Kidney (tissue), 22 donors: Measurements from ENCODE around the gene KANSL3. TPM values are rescaled to one million over a fixed set of nuclear protein-coding genes. Genes with fewer than 3 reads are reported as not detected.

Experiments used
- DNase-seq, 5 donors: peaks; one replicate each; pipeline ENCODE4 v3.0.0-alpha.2; 2013 to 2020
- FAIRE-seq: peaks from 2 replicates; lab custom pipeline; 2012; peaks lifted over from hg19 to GRCh38; lab: Jason Lieb, UNC
- H3K27ac ChIP-seq, 2 donors: one replicate each; pipeline ENCODE4 v1.7.0; 2013; ENCODE audit warnings: low read depth in 2 of 2, low read length in 2 of 2, inconsistent platforms in 1 of 2
- H3K27me3 ChIP-seq: one replicate; pipeline ENCODE4 v1.7.1; 2013; ENCODE audit warnings: low read length, inconsistent platforms; ENCODE audit not compliant: control insufficient read depth, insufficient read depth
- H3K36me3 ChIP-seq, 3 donors: one replicate each; pipeline versions ENCODE4 v1.7.0 to v1.7.1; 2013; ENCODE audit warnings: low read length in 3 of 3, control low read depth in 1 of 3, inconsistent platforms in 1 of 3; ENCODE audit not compliant: insufficient read depth in 3 of 3, control insufficient read depth in 2 of 3
- H3K4me1 ChIP-seq, 3 donors: one replicate each; pipeline versions ENCODE4 v1.7.0 to v1.7.1; 2013; ENCODE audit warnings: low read length in 3 of 3, inconsistent platforms in 1 of 3, low read depth in 1 of 3; ENCODE audit not compliant: control insufficient read depth in 2 of 3, insufficient read depth in 2 of 3
- H3K4me3 ChIP-seq, 3 donors: one replicate each; pipeline versions ENCODE4 v1.7.0 to v1.8.1; 2013; ENCODE audit warnings: low read length in 3 of 3, control low read depth in 1 of 3, inconsistent platforms in 1 of 3
- H3K9ac ChIP-seq, 3 donors: one replicate each; pipeline versions ENCODE4 v1.7.0 to v1.7.1; 2013; ENCODE audit warnings: low read length in 3 of 3, control low read depth in 1 of 3, inconsistent platforms in 1 of 3
- H3K9me3 ChIP-seq, 3 donors: one replicate each; pipeline versions ENCODE4 v1.7.0 to v1.7.1; 2013; ENCODE audit warnings: low read length in 3 of 3, control low read depth in 1 of 3, inconsistent platforms in 1 of 3; ENCODE audit not compliant: control insufficient read depth in 2 of 3, insufficient read depth in 1 of 3
- intact Hi-C: fragments of 100-400 bp; cut with DNase I; formaldehyde crosslinking; loops from one replicate; pipeline ENCODE4 v1.11.1; 2022
- long read RNA-seq, 10 donors: library from polyadenylated mRNA in 1 of 10; unstranded in 1 of 10; transcript quantifications; one replicate each; pipeline ENCODE4 v2.0.0 and lab custom pipeline, GENCODE V29; 2021 to 2026
- polyA plus RNA-seq: library from polyadenylated mRNA; stranded (reverse); fragments of 350-450 nt; fragmentation: Illumina TruSeq; extraction: RNeasy Lipid Tissue Mini Kit (QIAGEN cat#74804); gene quantifications from one replicate; pipeline ENCODE4 v1.2.3, GENCODE V29; 2014; ENCODE audit warnings: low read depth, low replicate concordance; ENCODE audit not compliant: insufficient read depth
- total RNA-seq: library from RNA; stranded (reverse); fragmentation: NEBNext Ultra II Directional; extraction: Animal tissue kit (Norgen Biotek cat#: 25700); gene quantifications from one replicate; pipeline ENCODE4 v1.2.1, GENCODE V29; 2021
- TF ChIP-seq, protein P1 (sequence below): IDR thresholded peaks from 3 replicates; pipeline ENCODE4 v1.5.1; 2012; ENCODE audit warnings: mild to moderate bottlenecking, moderate library complexity, borderline replicate concordance; ENCODE audit not compliant: insufficient read depth; ENCODE audit errors: extremely low read depth
- donor health status: control.
- donor health status: control.
- donor health status: control.
- donor health status: control.
- donor health status: control.
- donor health status: DM: yes; HTN: yes; CAD: no.
- donor health status: Normal renal cell carcinoma (clear cell type).

Gene KANSL3
- total RNA-seq (48.8 TPM), polyA plus RNA-seq (17.5 TPM)
- long read RNA-seq, donor 1, result 0 reads
- long read RNA-seq, donor 2, full-length matches to known transcripts, result 2 of 2 reads
- long read RNA-seq, donor 2, partial matches to known transcripts, result 0 of 2 reads
- long read RNA-seq, donor 2, other reads (novel, unspliced or antisense), result 0 of 2 reads
- long read RNA-seq, donor 3, full-length matches to known transcripts, result 2 of 2 reads
- long read RNA-seq, donor 3, partial matches to known transcripts, result 0 of 2 reads
- long read RNA-seq, donor 3, other reads (novel, unspliced or antisense), result 0 of 2 reads
- long read RNA-seq, donor 4, full-length matches to known transcripts, result 2 of 2 reads
- long read RNA-seq, donor 4, partial matches to known transcripts, result 0 of 2 reads
- long read RNA-seq, donor 4, other reads (novel, unspliced or antisense), result 0 of 2 reads
- long read RNA-seq, donor 5, result 0 reads
- long read RNA-seq, donor 6, result 0 reads
- long read RNA-seq, donor 7, full-length matches to known transcripts, result 1 of 14 reads
- long read RNA-seq, donor 7, partial matches to known transcripts, result 7 of 14 reads
- long read RNA-seq, donor 7, other reads (novel, unspliced or antisense), result 6 of 14 reads
- long read RNA-seq, donor 8, full-length matches to known transcripts, result 2 of 2 reads
- long read RNA-seq, donor 8, partial matches to known transcripts, result 0 of 2 reads
- long read RNA-seq, donor 8, other reads (novel, unspliced or antisense), result 0 of 2 reads
- long read RNA-seq, donor 9, result 0 reads
- long read RNA-seq, donor 10, result 0 reads

DNA sequence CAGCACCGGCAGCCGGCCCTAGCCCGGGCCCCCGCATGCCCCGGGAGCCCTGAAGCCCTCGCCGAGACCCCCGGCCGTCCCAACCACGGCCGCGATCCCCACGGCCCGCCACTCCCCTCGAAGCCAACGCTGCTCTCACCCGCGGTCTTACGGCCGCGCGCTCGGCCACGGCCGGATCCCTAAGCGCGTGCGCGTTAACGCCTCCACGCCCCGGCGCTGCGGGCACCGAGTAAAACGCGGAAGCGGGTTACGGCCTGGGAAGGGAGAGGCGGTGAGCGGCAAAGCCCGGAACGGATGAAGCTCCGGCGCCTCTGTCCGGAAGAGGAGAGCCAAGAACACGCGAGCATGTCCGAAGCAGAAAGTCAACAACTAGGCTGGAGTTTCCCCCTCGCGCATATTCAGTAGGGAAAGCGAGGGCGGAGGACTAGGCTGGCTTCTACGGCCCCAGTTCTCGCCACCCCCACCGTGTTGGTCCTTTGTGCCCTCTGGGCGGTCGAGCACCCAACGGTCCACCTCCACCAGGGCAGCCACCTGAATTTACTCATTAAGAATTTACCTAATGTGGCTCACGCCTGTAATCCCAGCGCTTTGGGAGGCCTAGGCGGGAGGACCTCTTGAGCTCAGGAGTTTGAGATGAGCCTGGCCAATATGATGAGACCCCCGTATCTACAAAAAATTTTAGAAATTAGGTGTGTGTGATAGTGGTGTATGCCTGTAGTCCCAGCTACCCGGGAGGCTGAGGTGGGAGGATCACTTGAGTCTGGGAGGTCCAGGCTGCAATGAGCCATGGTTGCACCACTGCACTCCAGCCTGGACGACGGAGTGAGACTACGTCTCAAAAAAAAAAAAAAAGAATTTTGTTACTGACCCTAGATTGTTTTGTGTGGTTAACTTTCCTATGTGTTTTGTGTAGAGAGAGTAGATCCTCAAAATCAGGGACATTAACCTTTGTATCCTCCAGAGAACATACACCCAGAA, at the start of gene KANSL3:
Gene KANSL3 (minus strand): TSS at position 169 of the 978 bp plus-strand sequence. CDS start 1,177 bp downstream, outside the sequence.
- peak within 1 kb of the TSS; percentile 90 to 92 for H3K27ac ChIP-seq
- peak within 1 kb of the TSS; percentile 55 to 91 (median 72) for H3K9ac ChIP-seq
- no peaks in the 10 kb centered on the region for H3K9me3 ChIP-seq
- intact Hi-C loops, result no loop called here
- DNase-seq (peak; percentile 94 to 98 (median 96)), FAIRE-seq (no peak)
- H3K36me3 ChIP-seq, result peaks cover 0 to 6% (median 0%) of the 10 kb centered on the region in 3 donors
- H3K4me1 ChIP-seq, result peaks cover 0 to 8% (median 0%) of the 10 kb centered on the region in 3 donors
- H3K27me3 ChIP-seq, result no peaks in the 10 kb centered on the region
- TF ChIP-seq, protein P1, sequence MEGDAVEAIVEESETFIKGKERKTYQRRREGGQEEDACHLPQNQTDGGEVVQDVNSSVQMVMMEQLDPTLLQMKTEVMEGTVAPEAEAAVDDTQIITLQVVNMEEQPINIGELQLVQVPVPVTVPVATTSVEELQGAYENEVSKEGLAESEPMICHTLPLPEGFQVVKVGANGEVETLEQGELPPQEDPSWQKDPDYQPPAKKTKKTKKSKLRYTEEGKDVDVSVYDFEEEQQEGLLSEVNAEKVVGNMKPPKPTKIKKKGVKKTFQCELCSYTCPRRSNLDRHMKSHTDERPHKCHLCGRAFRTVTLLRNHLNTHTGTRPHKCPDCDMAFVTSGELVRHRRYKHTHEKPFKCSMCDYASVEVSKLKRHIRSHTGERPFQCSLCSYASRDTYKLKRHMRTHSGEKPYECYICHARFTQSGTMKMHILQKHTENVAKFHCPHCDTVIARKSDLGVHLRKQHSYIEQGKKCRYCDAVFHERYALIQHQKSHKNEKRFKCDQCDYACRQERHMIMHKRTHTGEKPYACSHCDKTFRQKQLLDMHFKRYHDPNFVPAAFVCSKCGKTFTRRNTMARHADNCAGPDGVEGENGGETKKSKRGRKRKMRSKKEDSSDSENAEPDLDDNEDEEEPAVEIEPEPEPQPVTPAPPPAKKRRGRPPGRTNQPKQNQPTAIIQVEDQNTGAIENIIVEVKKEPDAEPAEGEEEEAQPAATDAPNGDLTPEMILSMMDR, result no peak
- peak within 1 kb of the TSS; percentile 74 to 88 (median 83) for H3K4me3 ChIP-seq

DNA sequence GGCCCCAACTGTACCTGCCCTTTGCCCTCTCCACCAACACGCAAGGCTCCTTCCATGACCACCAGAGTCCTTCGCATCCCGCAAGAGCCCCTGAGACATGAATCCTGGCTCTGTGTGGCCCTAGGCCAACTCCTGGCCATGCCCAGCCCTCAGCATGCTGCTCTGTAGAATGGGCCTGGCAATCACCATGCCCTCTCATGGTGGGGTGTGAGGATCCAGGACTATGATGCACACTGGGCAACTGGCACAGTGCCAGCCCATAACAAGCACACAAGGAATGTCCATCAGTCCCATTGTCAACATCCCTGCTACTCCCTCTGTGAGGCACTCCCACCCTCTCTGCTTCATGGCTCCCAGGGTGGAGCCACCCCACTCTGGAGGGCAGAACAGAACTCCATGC, 49.2 kb upstream of the KANSL3 start:
- intact Hi-C loops, result no loop called here
- FAIRE-seq (no peak), DNase-seq (peak in 1 of 5 donors; percentile 33)
- H3K9ac ChIP-seq, result no peak overlapping the region
- no peak overlapping the region for H3K27ac ChIP-seq
- H3K4me1 ChIP-seq, result no peaks in the 10 kb centered on the region
- H3K36me3 ChIP-seq, result no peaks in the 10 kb centered on the region
- H3K9me3 ChIP-seq, result no peaks in the 10 kb centered on the region
- H3K4me3 ChIP-seq, result no peak overlapping the region
- H3K27me3 ChIP-seq, result no peaks in the 10 kb centered on the region
- TF ChIP-seq, protein P1, result no peak

DNA sequence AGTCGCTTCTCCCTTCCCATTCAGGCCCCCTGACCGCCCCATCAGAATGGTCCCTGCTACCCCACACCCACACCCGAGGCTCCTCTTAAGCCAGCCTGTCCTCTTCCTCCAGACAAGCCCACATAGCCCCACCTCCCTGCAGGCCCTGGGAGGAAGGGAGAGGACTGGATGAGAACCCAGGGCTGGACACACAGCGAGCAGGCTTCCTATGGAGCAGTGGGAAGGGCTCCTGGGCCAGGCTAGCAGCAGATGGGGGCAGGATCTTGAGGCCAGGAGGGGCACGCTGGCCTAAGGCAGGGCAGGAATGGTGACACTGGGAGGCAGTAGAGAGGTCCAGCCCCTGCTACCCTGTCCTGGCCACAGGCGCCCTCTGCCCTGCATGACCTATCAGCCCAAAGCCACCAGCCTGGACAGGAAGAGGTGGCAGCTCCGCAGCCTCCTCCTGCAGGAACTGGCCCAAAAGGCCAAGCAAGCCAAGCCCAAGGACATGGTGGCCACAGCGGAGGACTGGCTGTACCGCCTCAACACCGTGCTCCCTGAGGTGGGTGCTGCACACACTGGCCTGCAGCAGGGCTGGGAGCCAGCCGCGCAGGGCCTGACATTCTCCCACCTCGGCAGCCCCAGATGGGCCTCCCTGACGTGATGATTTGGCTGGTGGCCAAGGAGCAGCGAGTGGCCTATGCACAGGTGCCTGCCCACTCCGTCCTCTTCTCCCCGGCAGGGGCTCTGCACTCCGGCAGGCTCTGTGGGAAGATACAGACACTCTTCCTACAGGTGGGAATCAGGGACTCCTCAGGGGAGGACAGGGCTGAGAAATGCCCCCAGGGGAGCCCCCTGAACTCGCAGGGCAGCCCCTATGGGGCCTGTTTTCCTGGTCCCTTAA, 47.7 kb upstream of the KANSL3 start:
- Histone ChIP-seq H3K4me3 (no peak overlapping the region), H3K27me3 (no peaks in the 10 kb centered on the region), H3K4me1 (no peaks in the 10 kb centered on the region), H3K36me3 (no peaks in the 10 kb centered on the region), H3K9me3 (no peaks in the 10 kb centered on the region), H3K27ac (no peak overlapping the region), H3K9ac (no peak overlapping the region)
- peak in 4 of 5 donors; percentile 68 to 84 (median 76) for DNase-seq
- no peak for FAIRE-seq
- intact Hi-C loops, result no loop called here
- TF ChIP-seq, protein P1, result no peak
